ENCODE results near the gene DGKI.

DNA sequence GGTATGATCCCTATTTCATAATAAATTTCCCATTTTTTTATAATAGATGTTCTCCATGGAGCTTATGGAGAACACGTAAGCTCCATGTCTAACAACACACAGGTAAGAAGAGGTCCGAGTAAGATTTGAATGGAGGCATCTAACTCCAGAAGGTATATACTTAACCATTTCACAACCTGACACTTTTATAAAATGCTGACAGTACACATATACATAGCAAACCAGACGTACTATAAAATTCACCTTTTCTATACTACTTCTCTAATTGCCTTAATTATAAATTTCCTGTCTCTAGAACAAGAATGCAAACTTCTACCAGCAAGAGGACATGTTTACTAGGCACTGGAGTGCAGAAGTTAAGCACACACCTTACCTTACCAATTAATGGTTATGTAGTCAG is 151.3 kb downstream of the DGKI start:
- TF ChIP-seq, protein P1, sequence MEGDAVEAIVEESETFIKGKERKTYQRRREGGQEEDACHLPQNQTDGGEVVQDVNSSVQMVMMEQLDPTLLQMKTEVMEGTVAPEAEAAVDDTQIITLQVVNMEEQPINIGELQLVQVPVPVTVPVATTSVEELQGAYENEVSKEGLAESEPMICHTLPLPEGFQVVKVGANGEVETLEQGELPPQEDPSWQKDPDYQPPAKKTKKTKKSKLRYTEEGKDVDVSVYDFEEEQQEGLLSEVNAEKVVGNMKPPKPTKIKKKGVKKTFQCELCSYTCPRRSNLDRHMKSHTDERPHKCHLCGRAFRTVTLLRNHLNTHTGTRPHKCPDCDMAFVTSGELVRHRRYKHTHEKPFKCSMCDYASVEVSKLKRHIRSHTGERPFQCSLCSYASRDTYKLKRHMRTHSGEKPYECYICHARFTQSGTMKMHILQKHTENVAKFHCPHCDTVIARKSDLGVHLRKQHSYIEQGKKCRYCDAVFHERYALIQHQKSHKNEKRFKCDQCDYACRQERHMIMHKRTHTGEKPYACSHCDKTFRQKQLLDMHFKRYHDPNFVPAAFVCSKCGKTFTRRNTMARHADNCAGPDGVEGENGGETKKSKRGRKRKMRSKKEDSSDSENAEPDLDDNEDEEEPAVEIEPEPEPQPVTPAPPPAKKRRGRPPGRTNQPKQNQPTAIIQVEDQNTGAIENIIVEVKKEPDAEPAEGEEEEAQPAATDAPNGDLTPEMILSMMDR (IDR thresholded peaks at IDR 0.05) = no peak
- TF ChIP-seq EZH2 (IDR thresholded peaks at IDR 0.05; ENCODE audit: borderline replicate concordance, insufficient read depth, low read depth, low read length, poor library complexity, severe bottlenecking) = no peak

All from B cell (primary cell).